Measurements from ENCODE around the gene RORC.

GRCh38 chr1:151849871-151850270 is 18.3 kb upstream of the RORC start:
- TF ChIP-seq CTCF (conservative IDR thresholded peaks at IDR 0.05 in 1 of 2, IDR thresholded peaks at IDR 0.05 in 1 of 2; ENCODE audit: extremely low read depth in 1 of 2, insufficient read depth in 1 of 2, low read depth in 1 of 2, low read length in 2 of 2) = no peak
- TF ChIP-seq EZH2 (IDR thresholded peaks at IDR 0.05; ENCODE audit: borderline replicate concordance, low read length) = no peak
